ENCODE data around the gene MBTPS2. TPM values are rescaled to one million over a fixed set of nuclear protein-coding genes. Genes with fewer than 3 reads are reported as not detected.

The MBTPS2 gene
- total RNA-seq, 1 donor from 2014 or later: 21.0 TPM

DNA sequence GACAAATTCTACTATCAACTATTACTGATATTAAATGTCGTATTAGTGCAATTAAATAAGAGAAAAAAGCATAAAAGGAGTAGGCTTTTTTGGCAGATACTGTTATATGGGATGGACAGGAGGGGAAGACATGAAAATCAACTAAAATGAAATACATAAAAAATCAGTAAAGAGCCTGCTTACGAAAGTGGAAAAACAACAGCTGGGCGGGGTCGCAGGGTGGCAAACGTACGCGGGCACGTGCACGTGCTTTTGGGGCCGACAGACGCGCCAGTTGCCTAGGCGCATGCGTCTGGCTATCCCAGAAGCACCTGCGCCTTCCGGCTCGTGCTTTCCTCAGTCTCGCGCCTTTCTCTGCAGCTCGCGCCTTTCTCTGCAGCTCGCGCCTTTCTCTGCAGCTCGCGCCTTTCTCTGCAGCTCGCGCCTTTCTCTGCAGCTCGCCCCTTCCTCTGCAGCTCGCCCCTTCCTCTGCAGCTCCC is 16.6 kb downstream of the MBTPS2 start, which contains the start of gene YY2:
Gene YY2 (plus strand): TSS at position 51 of the 479 bp plus-strand sequence. CDS start 498 bp downstream, outside the sequence.
- TF ChIP-seq, protein P1, sequence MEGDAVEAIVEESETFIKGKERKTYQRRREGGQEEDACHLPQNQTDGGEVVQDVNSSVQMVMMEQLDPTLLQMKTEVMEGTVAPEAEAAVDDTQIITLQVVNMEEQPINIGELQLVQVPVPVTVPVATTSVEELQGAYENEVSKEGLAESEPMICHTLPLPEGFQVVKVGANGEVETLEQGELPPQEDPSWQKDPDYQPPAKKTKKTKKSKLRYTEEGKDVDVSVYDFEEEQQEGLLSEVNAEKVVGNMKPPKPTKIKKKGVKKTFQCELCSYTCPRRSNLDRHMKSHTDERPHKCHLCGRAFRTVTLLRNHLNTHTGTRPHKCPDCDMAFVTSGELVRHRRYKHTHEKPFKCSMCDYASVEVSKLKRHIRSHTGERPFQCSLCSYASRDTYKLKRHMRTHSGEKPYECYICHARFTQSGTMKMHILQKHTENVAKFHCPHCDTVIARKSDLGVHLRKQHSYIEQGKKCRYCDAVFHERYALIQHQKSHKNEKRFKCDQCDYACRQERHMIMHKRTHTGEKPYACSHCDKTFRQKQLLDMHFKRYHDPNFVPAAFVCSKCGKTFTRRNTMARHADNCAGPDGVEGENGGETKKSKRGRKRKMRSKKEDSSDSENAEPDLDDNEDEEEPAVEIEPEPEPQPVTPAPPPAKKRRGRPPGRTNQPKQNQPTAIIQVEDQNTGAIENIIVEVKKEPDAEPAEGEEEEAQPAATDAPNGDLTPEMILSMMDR (IDR thresholded peaks at IDR 0.05): no peak
- Mint-ChIP-seq H3K27ac (ENCODE audit: unreplicated experiment) (no peak within 1 kb of the TSS), H3K4me1 (ENCODE audit: low read depth) (no peaks in the 10 kb centered on the region), H3K27me3 (ENCODE audit: low read depth) (no peaks in the 10 kb centered on the region), H3K4me3 (ENCODE audit: unreplicated experiment) (no peak within 1 kb of the TSS), H3K36me3 (ENCODE audit: low read depth) (peaks cover 8% of the 10 kb centered on the region), H3K9me3 (ENCODE audit: low read depth) (peaks cover 3% of the 10 kb centered on the region)
- no peak for DNase-seq (ENCODE audit: low spot score)

DNA sequence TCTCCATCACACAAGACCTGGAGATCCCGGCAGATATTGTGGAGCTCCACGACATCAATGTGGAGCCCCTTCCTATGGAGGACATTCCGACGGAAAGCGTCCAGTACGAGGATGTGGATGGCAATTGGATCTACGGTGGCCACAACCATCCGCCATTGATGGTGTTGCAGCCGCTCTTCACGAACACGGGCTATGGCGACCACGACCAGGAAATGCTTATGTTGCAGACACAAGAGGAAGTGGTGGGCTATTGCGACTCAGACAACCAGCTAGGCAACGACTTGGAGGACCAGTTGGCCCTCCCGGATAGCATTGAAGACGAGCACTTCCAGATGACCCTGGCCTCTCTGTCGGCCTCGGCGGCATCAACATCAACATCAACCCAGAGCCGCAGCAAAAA is 17.1 kb downstream of the MBTPS2 start:
- TF ChIP-seq, protein P1 (IDR thresholded peaks at IDR 0.05): no peak
- H3K27ac Mint-ChIP-seq (ENCODE audit: unreplicated experiment): no peak overlapping the region
- no peaks in the 10 kb centered on the region for H3K27me3 Mint-ChIP-seq (ENCODE audit: low read depth)
- H3K36me3 Mint-ChIP-seq (ENCODE audit: low read depth): peaks cover 8% of the 10 kb centered on the region
- no peak for DNase-seq (ENCODE audit: low spot score)
- no peak overlapping the region for H3K4me3 Mint-ChIP-seq (ENCODE audit: unreplicated experiment)
- H3K4me1 Mint-ChIP-seq (ENCODE audit: low read depth): no peaks in the 10 kb centered on the region
- H3K9me3 Mint-ChIP-seq (ENCODE audit: low read depth): peaks cover 3% of the 10 kb centered on the region

DNA sequence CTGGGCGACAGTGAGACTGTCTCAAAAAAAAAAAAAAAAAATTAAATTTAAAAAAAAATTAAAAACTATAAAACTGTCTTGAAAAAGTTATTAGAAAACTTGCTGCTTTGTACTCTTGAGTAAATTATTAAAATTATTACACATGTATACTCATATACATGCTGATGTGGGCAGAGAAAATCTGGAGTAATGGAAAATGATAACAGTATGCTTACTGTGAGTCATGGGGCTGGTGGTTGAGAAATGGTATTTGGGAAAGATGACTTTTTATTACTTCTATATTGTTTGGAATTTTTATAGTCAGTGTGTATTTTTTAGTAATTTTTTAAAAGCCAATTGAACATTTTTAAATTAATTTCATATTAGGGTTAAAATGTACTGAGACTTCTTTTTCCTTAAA is 23.8 kb downstream of the MBTPS2 start:
- no peak overlapping the region for H3K4me3 Mint-ChIP-seq (ENCODE audit: unreplicated experiment)
- H3K4me1 Mint-ChIP-seq (ENCODE audit: low read depth): peaks cover 11% of the 10 kb centered on the region
- no peaks in the 10 kb centered on the region for H3K9me3 Mint-ChIP-seq (ENCODE audit: low read depth)
- TF ChIP-seq, protein P1 (IDR thresholded peaks at IDR 0.05): no peak
- H3K27me3 Mint-ChIP-seq (ENCODE audit: low read depth): no peaks in the 10 kb centered on the region
- no peaks in the 10 kb centered on the region for H3K36me3 Mint-ChIP-seq (ENCODE audit: low read depth)
- no peak for DNase-seq (ENCODE audit: low spot score)
- H3K27ac Mint-ChIP-seq (ENCODE audit: unreplicated experiment): no peak overlapping the region

DNA sequence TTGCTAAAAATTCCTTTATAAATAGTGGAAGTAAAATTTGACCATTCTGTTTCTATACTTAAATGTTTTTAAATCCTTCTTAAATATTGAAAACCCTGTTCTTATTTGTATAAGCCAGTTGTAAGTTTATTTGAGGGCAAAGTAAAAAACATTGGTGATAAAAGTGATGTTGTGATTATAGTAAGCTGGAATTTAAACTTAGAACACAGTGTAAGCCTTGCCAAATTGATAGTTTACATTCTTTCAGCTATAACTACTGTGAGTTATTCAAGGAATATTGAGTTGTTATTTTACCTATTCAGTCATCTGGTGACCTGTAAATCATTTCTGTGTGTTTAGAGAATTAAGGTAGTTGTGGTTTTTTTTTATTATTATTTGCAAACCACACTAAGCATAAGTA is 26.0 kb downstream of the MBTPS2 start:
- no peak overlapping the region for H3K4me3 Mint-ChIP-seq (ENCODE audit: unreplicated experiment)
- H3K9me3 Mint-ChIP-seq (ENCODE audit: low read depth): no peaks in the 10 kb centered on the region
- H3K27me3 Mint-ChIP-seq (ENCODE audit: low read depth): no peaks in the 10 kb centered on the region
- H3K4me1 Mint-ChIP-seq (ENCODE audit: low read depth): peaks cover 17% of the 10 kb centered on the region
- H3K27ac Mint-ChIP-seq (ENCODE audit: unreplicated experiment): no peak overlapping the region
- TF ChIP-seq, protein P1 (IDR thresholded peaks at IDR 0.05): no peak
- H3K36me3 Mint-ChIP-seq (ENCODE audit: low read depth): no peaks in the 10 kb centered on the region
- no peak for DNase-seq (ENCODE audit: low spot score)

DNA sequence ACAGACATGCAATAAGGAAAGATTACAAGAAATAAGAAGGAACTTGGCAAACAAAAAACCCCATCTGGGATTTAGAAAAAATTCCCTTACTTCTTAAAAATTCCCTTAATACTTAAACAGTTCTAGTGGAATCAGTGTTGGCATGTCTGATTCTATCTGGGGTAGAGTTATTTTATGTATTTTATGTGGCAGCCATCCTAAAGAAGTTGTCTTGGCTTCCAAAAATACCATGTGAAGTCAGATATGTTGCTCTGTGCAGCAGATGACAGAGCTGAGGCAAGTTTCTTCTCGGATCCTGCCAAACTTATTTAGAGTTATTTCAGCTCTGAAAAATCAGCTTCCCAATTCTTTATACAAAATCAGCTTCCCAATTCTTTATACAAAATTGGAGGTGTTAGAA is 31.1 kb downstream of the MBTPS2 start:
- DNase-seq (ENCODE audit: low spot score): no peak
- H3K27me3 Mint-ChIP-seq (ENCODE audit: low read depth): no peaks in the 10 kb centered on the region
- H3K27ac Mint-ChIP-seq (ENCODE audit: unreplicated experiment): peak overlapping the region; percentile 34
- TF ChIP-seq, protein P1 (IDR thresholded peaks at IDR 0.05): no peak
- no peaks in the 10 kb centered on the region for H3K9me3 Mint-ChIP-seq (ENCODE audit: low read depth)
- H3K36me3 Mint-ChIP-seq (ENCODE audit: low read depth): no peaks in the 10 kb centered on the region
- H3K4me3 Mint-ChIP-seq (ENCODE audit: unreplicated experiment): no peak overlapping the region
- H3K4me1 Mint-ChIP-seq (ENCODE audit: low read depth): peaks cover 60% of the 10 kb centered on the region
